Mesenchymal stem cell (in vitro differentiated cells and primary cell): ENCODE data around the gene CCL15.
"Not testable (repeated sequence)": the region's sequence is repeated elsewhere in the genome, so short reads cannot be mapped to it uniquely, and the experiment has no call there.

ENCODE experiments used
- DNase-seq: peaks from one replicate; pipeline ENCODE4 v3.0.0-alpha.2; 2013
- H2AFZ ChIP-seq: one replicate; pipeline ENCODE4 v1.6.1; 2013; ENCODE audit warnings: low read depth, mild to moderate bottlenecking, control low read depth, inconsistent platforms, low read length, moderate library complexity
- H2AK5ac ChIP-seq: 2 replicates; pipeline ENCODE4 v1.6.1; 2013; ENCODE audit warnings: low read length, moderate library complexity, mild to moderate bottlenecking, inconsistent platforms; ENCODE audit not compliant: severe bottlenecking
- H2BK120ac ChIP-seq: one replicate; pipeline ENCODE4 v1.6.1; 2013; ENCODE audit warnings: low read depth, mild to moderate bottlenecking, inconsistent platforms, low read length, moderate library complexity
- H2BK12ac ChIP-seq, 2 experiments: one replicate each; pipeline ENCODE4 v1.6.1; 2013; ENCODE audit warnings: inconsistent platforms in 2 of 2, low read length in 2 of 2, mild to moderate bottlenecking in 2 of 2, moderate library complexity in 2 of 2, control low read depth in 1 of 2
- H2BK15ac ChIP-seq: one replicate; pipeline ENCODE4 v1.6.1; 2013; ENCODE audit warnings: mild to moderate bottlenecking, low read depth, inconsistent platforms; ENCODE audit not compliant: poor library complexity, severe bottlenecking
- H2BK5ac ChIP-seq: 2 replicates; pipeline ENCODE4 v1.6.1; 2013; ENCODE audit warnings: low read depth, mild to moderate bottlenecking, low read length, control low read depth, inconsistent platforms; ENCODE audit not compliant: poor library complexity, severe bottlenecking
- H3K14ac ChIP-seq, 2 experiments: one replicate each; pipeline ENCODE4 v1.6.1; 2013; ENCODE audit warnings: inconsistent platforms in 2 of 2, low read length in 2 of 2, control low read depth in 1 of 2, mild to moderate bottlenecking in 1 of 2, moderate library complexity in 1 of 2
- H3K18ac ChIP-seq, 2 experiments: one replicate each; pipeline ENCODE4 v1.6.1; 2013; ENCODE audit warnings: inconsistent platforms in 2 of 2, low read length in 2 of 2, control low read depth in 1 of 2, low read depth in 1 of 2, mild to moderate bottlenecking in 1 of 2
- H3K23ac ChIP-seq, 2 experiments: one replicate each; pipeline ENCODE4 v1.6.1; 2013; ENCODE audit warnings: inconsistent platforms in 2 of 2, low read length in 2 of 2, mild to moderate bottlenecking in 2 of 2, moderate library complexity in 2 of 2, control low read depth in 1 of 2
- H3K27ac ChIP-seq: 2 replicates; pipeline ENCODE4 v1.5.1; 2013; ENCODE audit warnings: mild to moderate bottlenecking, moderate library complexity, low read length, control low read depth, inconsistent platforms; ENCODE audit not compliant: poor library complexity, severe bottlenecking
- H3K27me3 ChIP-seq, 2 experiments: 2 replicates each; pipeline versions ENCODE4 v1.6.1 to v1.7.0; 2013; ENCODE audit warnings: low read length in 2 of 2, mild to moderate bottlenecking in 2 of 2, moderate library complexity in 2 of 2, control low read depth in 1 of 2, inconsistent platforms in 1 of 2; ENCODE audit not compliant: control insufficient read depth in 1 of 2, insufficient read depth in 1 of 2
- H3K36me3 ChIP-seq, 2 experiments: 2 replicates each; pipeline versions ENCODE4 v1.6.1 to v1.7.0; 2013; ENCODE audit warnings: low read length in 2 of 2, control low read depth in 1 of 2, inconsistent platforms in 1 of 2, low read depth in 1 of 2, mild to moderate bottlenecking in 1 of 2; ENCODE audit not compliant: insufficient read depth in 2 of 2, control insufficient read depth in 1 of 2
- H3K4ac ChIP-seq, 2 experiments: one replicate each; pipeline ENCODE4 v1.6.1; 2013; ENCODE audit warnings: inconsistent platforms in 2 of 2, low read length in 2 of 2, mild to moderate bottlenecking in 2 of 2, moderate library complexity in 2 of 2, control low read depth in 1 of 2, low read depth in 1 of 2
- H3K4me1 ChIP-seq: 2 replicates; pipeline ENCODE4 v1.6.1; 2013; ENCODE audit warnings: low read depth, low read length, control low read depth; ENCODE audit not compliant: control insufficient read depth, insufficient read depth
- H3K4me2 ChIP-seq: 2 replicates; pipeline ENCODE4 v1.6.1; 2013; ENCODE audit warnings: low read length, mild to moderate bottlenecking, inconsistent platforms; ENCODE audit not compliant: poor library complexity, severe bottlenecking
- H3K4me3 ChIP-seq, 2 experiments: 2 replicates each; pipeline versions ENCODE4 v1.5.1 to v1.7.0; 2013; ENCODE audit warnings: low read length in 2 of 2, mild to moderate bottlenecking in 2 of 2, control low read depth in 1 of 2, low read depth in 1 of 2; ENCODE audit not compliant: insufficient read depth in 1 of 2
- H3K79me1 ChIP-seq: replicated peaks from 2 replicates; pipeline ENCODE4 v1.6.1; 2013; ENCODE audit warnings: mild to moderate bottlenecking, control low read depth, low read length, inconsistent platforms; ENCODE audit not compliant: poor library complexity, severe bottlenecking
- H3K9ac ChIP-seq: 2 replicates; pipeline ENCODE4 v1.7.0; 2013; ENCODE audit warnings: mild to moderate bottlenecking, low read length, moderate library complexity
- H3K9me3 ChIP-seq: 2 replicates; pipeline ENCODE4 v1.7.0; 2013; ENCODE audit warnings: mild to moderate bottlenecking, low read length; ENCODE audit not compliant: control insufficient read depth
- H4K8ac ChIP-seq: one replicate; pipeline ENCODE4 v1.6.1; 2013; ENCODE audit warnings: inconsistent platforms, mild to moderate bottlenecking, low read length, moderate library complexity
- H4K91ac ChIP-seq: one replicate; pipeline ENCODE4 v1.6.1; 2013; ENCODE audit warnings: mild to moderate bottlenecking, low read length, inconsistent platforms
- WGBS: methylation state at CpG from one replicate; pipeline ENCODE4 v1.1.7; 2013; ENCODE audit warnings: mixed read lengths; 5-methylcytosine and 5-hydroxymethylcytosine counted together

Gene CCL15

DNA sequence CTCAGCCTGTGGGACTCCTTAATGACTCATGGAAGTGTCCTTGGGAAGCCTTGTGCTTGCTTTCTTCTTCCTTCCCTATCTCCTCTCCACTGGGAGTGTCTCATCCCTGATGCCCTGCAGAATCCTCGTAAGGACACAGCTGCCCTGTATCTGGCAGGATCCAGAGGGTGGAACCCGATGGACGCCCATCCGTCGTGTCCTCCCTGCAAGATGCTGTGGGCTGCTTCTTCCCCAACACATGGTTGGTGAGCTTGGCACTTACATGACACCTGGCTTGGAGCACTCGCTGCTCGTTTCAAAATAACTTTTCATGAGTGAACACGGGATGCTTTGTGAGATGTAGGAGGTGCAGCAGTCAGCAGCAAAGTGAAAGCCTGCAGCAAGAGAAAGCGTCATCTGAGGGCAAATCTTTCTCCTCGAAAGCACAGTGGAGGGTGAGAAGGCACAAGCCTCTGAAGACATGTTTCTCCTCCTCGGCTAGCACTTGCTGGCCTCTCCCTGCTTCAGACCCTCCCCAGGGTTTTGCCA is 3.3 kb downstream of the CCL15 start:
- no peak overlapping the region for H4K8ac ChIP-seq
- no peak overlapping the region for H3K4ac ChIP-seq
- H2BK12ac ChIP-seq: no peak overlapping the region
- H3K4me3 ChIP-seq: no peak overlapping the region
- no peak overlapping the region for H3K14ac ChIP-seq
- H3K9me3 ChIP-seq: no peaks in the 10 kb centered on the region
- no peak overlapping the region for H3K4me2 ChIP-seq
- no peak for DNase-seq
- H3K23ac ChIP-seq: no peak overlapping the region
- no peaks in the 10 kb centered on the region for H3K36me3 ChIP-seq
- 73% methylated on average over 11 of the region's 11 CpGs for WGBS
- no peak overlapping the region for H2AK5ac ChIP-seq
- H4K91ac ChIP-seq: no peak overlapping the region
- H2AFZ ChIP-seq: no peak overlapping the region
- H3K18ac ChIP-seq: no peak overlapping the region
- no peak overlapping the region for H2BK5ac ChIP-seq
- H3K4me1 ChIP-seq: no peaks in the 10 kb centered on the region
- no peak overlapping the region for H2BK15ac ChIP-seq
- H2BK120ac ChIP-seq: no peak overlapping the region
- H3K9ac ChIP-seq: no peak overlapping the region
- H3K27me3 ChIP-seq: peaks cover 0 to 24% of the 10 kb centered on the region in 2 experiments
- no peaks in the 10 kb centered on the region for H3K79me1 ChIP-seq
- H3K27ac ChIP-seq: no peak overlapping the region

DNA sequence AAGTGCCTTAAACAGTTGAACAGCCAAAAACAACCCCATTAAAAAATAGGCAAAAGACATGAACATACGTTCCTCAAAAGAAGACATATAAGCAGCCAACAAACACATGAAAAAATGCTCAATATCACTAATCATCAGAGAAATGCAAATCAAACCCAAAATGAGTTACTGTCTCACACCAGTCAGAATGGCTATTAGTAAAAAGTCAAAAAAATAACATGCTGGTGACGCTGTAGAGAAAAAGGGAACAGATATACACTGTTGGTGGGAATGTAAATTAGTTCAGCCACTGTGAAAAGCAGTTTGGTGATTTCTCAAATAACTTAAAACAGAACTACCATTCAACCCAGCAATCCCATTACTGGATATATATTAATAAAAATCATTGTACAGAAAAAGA is 6.0 kb downstream of the CCL15 start:
- H2BK120ac ChIP-seq, H2BK12ac ChIP-seq, H2AFZ ChIP-seq, H2AK5ac ChIP-seq, H3K79me1 ChIP-seq, H3K9ac ChIP-seq, H3K4me3 ChIP-seq, H3K4me2 ChIP-seq, H3K36me3 ChIP-seq, H2BK5ac ChIP-seq, H3K27ac ChIP-seq, H3K14ac ChIP-seq, DNase-seq, H3K4me1 ChIP-seq, H3K9me3 ChIP-seq, H3K18ac ChIP-seq, H3K4ac ChIP-seq, H2BK15ac ChIP-seq, H4K8ac ChIP-seq, H3K23ac ChIP-seq, H4K91ac ChIP-seq: not testable (repeated sequence)
- 75% methylated on average over 1 of the region's 2 CpGs for WGBS
- H3K27me3 ChIP-seq: peaks cover 0 to 15% of the 10 kb centered on the region in 2 experiments

- no peak overlapping the region for H4K8ac ChIP-seq
- no peak overlapping the region for H3K14ac ChIP-seq
- WGBS: 68% methylated on average over 1 of the region's 2 CpGs
- H2BK15ac ChIP-seq: no peak overlapping the region
- H3K79me1 ChIP-seq: no peaks in the 10 kb centered on the region
- H3K18ac ChIP-seq: no peak overlapping the region
- H2BK120ac ChIP-seq: no peak overlapping the region
- H3K4me3 ChIP-seq: no peak overlapping the region
- H2AK5ac ChIP-seq: no peak overlapping the region
- no peaks in the 10 kb centered on the region for H3K4me1 ChIP-seq
- H3K36me3 ChIP-seq: no peaks in the 10 kb centered on the region
- DNase-seq: no peak
- no peak overlapping the region for H3K9ac ChIP-seq
- no peak overlapping the region for H3K4me2 ChIP-seq
- H4K91ac ChIP-seq: no peak overlapping the region
- H3K27me3 ChIP-seq: peaks cover 0 to 4% of the 10 kb centered on the region in 2 experiments
- no peak overlapping the region for H3K4ac ChIP-seq
- H2AFZ ChIP-seq: no peak overlapping the region
- H2BK5ac ChIP-seq: no peak overlapping the region
- no peak overlapping the region for H3K27ac ChIP-seq
- no peaks in the 10 kb centered on the region for H3K9me3 ChIP-seq
- no peak overlapping the region for H2BK12ac ChIP-seq
- H3K23ac ChIP-seq: no peak overlapping the region
These were observed 10.3 kb downstream of the CCL15 start for GRCh38 chr17:35991075-35991474.

DNA sequence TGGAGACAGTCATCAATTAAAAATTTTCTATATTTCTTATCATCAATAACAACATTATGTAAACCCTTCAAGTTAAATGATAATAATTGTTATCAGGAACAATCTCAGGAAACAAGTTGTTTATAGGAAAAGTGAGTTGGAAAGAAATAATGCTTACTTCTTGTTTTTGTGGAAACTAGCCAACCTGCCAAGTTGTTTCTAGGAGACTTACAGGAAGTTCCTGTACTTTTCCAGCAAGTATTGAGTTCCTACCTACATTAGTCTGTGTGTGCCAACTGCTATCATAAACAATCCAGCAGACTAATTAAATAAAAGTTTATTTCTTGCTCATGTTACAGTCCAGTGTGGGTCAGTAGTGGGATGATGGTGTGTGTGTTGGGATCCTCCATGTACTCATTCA is 13.2 kb downstream of the CCL15 start:
- H3K36me3 ChIP-seq: no peaks in the 10 kb centered on the region

More for the DNA sequence above, 13.2 kb downstream of the CCL15 start:
- Histone ChIP-seq H2AFZ (no peak overlapping the region), H2BK15ac (no peak overlapping the region), H3K79me1 (no peaks in the 10 kb centered on the region), H4K8ac (no peak overlapping the region), H2BK120ac (no peak overlapping the region), H3K4me3 (no peak overlapping the region), H3K4me2 (no peak overlapping the region), H3K18ac (no peak overlapping the region), H2AK5ac (no peak overlapping the region), H4K91ac (no peak overlapping the region), H3K14ac (no peak overlapping the region), H3K27me3 (peaks cover 0 to 19% of the 10 kb centered on the region in 2 experiments), H3K9ac (no peak overlapping the region), H3K9me3 (no peaks in the 10 kb centered on the region), H2BK5ac (no peak overlapping the region), H3K23ac (no peak overlapping the region), H3K4me1 (no peaks in the 10 kb centered on the region), H3K4ac (no peak overlapping the region), H3K27ac (no peak overlapping the region), H2BK12ac (no peak overlapping the region)
- no peak for DNase-seq
